ENCODE measurements around the gene ANKRD27. TPM values are rescaled to one million over a fixed set of nuclear protein-coding genes. Genes with fewer than 3 reads are reported as not detected.

ANKRD27 gene
- 31.6 to 44.1 TPM (median 42.7 TPM) in 5 replicates for total RNA-seq (2022; extraction: Qiagen RNA extraction; ENCODE audit: low read depth)

DNA sequence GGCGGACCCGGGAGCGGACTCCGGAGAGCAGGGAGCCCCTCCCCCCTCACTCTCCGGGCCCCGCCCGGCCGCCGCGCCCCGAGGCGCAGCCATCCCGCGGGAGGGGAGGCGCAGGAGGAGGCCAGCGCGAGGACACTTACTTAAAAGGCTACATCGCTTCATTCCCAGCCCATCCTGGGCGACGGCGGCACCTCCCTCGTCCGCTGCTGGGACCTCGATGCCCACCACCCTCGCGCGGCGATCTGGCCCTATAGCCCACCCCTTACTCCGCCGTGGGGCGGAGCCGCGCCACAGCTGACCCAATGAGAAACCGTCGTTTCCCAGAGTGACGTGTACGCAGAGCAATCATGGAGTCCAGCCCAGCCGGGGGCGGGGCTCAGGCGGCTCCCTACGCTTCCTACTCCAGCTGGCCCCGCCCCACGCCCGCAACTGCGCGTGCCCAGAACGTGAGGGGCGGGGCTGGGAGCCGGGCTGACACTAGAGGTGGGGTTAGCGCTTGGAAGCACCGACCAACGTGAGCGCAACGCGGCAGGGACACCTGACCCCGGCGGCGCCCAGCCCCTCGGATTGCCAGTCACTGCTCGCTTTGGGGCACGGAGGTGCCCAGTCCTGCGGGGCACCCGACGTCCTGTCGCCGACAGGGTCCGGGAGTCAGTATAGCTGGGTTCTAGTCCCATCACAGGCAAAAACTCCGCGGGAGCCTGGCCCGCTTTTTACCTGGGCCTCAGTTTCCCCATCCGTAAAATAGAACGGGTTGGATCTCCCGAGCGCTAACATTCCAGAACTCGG is at the start of gene ANKRD27:
TSS of gene ANKRD27 (minus strand) at position 250 of the 789 bp plus-strand sequence. CDS start 16,165 bp downstream, outside the sequence.

DNA sequence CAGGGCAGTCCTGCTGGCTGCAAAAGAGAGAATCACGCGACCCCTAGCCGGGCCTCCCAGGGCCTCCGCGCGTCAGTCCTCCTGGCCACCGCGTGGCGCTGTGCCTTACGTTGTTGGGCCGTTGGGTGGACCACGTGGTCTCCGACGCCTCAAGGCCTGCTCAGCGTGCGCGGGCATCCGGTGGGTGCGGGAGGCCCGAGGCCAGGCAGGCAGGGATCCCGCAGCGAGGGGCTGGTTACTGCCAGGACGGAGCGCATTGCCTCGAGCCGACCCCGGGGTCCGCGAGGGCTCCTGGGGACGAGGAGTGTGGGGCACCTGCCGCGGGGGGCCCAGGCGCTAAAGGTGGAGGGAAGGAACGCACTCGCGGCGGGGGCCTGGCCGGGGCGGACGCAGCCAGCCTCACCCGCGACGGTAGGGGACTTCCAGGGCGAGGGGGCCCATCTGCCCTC is 44.7 kb upstream of the ANKRD27 start, which contains the start of gene TDRD12:
TSS of gene TDRD12 (plus strand) at position 157 of the 449 bp plus-strand sequence. CDS start 306 bp downstream, outside the sequence.

DNA sequence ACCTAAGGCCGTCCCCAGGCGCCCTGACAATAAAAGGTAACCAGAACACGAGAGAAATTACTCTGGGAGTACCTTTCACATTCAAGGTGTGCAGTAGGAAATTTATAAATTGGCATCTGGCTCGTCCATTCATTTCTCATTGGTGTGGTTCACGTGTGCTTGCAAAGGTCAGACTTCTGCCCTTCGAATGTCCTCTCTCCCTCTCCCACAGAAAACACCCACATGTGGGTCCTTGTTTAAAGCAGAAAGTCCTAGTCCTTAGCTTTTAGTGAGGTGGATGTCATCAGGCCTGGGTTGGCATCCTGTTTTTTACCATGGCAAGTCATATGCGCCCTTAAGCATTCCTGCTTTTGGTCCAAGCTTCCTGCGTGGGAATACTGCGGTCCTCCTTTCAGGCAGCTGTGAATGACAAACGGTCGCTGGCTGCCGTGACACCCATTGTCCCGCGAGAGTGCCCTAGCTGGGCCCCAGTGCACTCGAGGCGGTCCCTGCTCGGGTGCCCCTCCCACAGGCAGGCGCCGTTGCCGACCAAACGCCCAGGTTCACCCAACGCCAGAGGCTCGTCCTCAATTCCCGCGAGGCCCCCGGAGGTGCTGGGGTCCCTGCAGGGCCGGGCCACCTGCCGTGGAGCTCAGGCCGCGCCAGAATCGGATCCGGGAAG is 16.4 kb upstream of the ANKRD27 start, which contains the start of gene NUDT19:
TSS of gene NUDT19 (plus strand) at position 531 of the 661 bp plus-strand sequence. CDS start 140 bp downstream, outside the sequence.

DNA sequence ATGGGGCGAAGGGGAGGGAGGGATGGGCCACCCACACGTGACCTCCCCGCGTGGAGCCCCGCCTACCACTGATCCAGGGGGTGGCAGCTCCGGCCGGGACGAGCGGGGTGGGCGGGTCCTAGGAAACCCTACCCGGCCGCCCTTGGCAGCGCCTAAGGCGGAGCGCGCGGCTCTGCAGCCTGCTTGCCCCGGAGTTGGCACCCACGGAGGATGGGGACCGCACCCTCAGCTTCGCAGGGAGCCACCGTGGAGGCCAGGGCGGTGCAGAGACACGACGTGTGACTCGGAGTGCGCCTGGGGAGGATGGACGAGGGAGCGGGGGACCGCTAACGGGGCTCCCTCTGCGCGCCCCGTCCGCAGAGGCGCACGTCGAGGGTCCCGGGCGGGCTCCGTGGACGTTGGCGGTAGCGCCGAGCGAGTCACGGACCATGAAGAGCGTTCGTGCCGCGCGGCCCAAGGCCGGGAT is 773 bp upstream of the ANKRD27 start, which contains the start of gene RGS9BP:
TSS of gene RGS9BP (plus strand) at position 129 of the 466 bp plus-strand sequence. CDS start 416 bp downstream, outside the sequence.

DNA sequence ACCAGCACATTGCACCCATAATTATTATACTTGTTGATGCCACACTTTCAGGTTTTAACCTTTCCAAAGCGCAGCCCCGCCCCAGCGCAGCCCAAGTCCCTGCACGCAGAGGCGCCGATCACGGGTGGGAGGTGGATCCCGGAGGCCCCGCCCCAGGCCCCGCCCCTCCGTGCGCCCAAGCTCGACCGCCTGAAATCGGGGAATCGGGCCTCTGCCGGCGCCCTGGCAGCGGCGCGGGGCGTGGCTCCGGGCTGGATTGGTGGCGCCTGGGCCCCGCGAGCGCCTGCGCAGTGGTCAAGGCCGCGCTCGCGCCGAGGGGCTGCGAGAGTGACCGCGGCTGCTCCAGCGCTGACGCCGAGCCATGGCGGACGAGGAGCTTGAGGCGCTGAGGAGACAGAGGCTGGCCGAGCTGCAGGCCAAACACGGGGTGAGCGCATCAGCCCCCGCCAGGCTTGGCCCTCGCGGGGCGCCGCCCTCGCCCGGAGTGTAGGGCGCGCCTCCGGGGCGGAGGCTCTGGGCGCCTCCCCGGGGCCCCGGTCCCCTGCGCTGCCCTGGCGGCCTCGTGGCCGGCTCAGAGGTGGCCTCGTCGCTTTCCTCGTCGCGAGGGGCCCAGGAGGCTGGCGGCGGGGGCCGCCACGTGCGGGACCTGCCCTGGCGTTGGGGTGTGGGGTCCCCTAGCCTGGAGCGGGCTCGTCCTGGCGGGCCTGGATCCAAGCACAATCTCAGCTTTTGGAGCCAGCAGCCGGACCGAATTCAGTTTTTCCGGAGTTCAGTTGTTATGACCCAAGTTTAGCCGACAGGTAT is 93.9 kb downstream of the ANKRD27 start, which contains the start of gene PDCD5:
TSS of gene PDCD5 (plus strand) at position 290 of the 804 bp plus-strand sequence. CDS start at position 362, 72 bp downstream.

Other genes with a start within 250 kb of the ANKRD27 start
- 432 to 485 TPM (median 447 TPM) in 5 replicates for gene PDCD5, start 94.0 kb downstream of the ANKRD27 start, total RNA-seq (2022; extraction: Qiagen RNA extraction; ENCODE audit: low read depth)
- gene RGS9BP, start 668 bp upstream of the ANKRD27 start, total RNA-seq (2022; extraction: Qiagen RNA extraction; ENCODE audit: low read depth), result 0.33 to 0.51 TPM (median 0.41 TPM) in 5 replicates
- 32.1 to 39.3 TPM (median 37.7 TPM) in 5 replicates for gene NUDT19, start 16.6 kb upstream of the ANKRD27 start, total RNA-seq (2022; extraction: Qiagen RNA extraction; ENCODE audit: low read depth)
- gene TDRD12, start 44.6 kb upstream of the ANKRD27 start, total RNA-seq (2022; extraction: Qiagen RNA extraction; ENCODE audit: low read depth), result 0.09 to 0.21 TPM (median 0.17 TPM) in 4 of 5 replicates, not detected in the other
- 0.26 to 0.46 TPM (median 0.30 TPM) in 5 replicates for gene SLC7A9, start 194.6 kb upstream of the ANKRD27 start, total RNA-seq (2022; extraction: Qiagen RNA extraction; ENCODE audit: low read depth)

Data from A549 treated with GW870086 at 1 μM for 4 hours (cell line).